GM15510 (cell line): ENCODE results near the gene UBE2F.

Experiments used
- POLR2A ChIP-seq: IDR thresholded peaks from 3 replicates; pipeline ENCODE4 v1.6.1; 2011; ENCODE audit warnings: borderline replicate concordance; ENCODE audit not compliant: insufficient read length; ENCODE audit errors: extremely low read depth

The UBE2F gene

DNA sequence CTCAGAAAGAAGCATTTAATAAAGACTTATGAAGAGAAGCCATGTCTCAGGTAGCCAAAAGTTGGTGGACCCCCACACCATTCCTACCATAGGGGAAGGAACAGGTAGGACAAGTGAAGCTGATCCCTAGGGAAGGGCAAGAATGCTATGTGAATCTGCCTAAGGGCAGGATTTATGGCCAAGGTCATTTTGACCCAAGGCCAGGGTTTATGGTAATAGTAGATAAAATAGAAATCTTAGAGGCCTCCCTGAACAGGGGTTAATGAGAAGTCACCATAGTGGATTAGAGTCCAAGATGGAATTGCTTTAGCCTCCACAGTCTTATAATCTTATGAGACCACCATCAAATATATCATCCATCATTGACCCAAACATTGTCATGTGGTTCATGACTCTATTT, 26.0 kb upstream of the UBE2F start:
- TF ChIP-seq POLR2A: no peak

DNA sequence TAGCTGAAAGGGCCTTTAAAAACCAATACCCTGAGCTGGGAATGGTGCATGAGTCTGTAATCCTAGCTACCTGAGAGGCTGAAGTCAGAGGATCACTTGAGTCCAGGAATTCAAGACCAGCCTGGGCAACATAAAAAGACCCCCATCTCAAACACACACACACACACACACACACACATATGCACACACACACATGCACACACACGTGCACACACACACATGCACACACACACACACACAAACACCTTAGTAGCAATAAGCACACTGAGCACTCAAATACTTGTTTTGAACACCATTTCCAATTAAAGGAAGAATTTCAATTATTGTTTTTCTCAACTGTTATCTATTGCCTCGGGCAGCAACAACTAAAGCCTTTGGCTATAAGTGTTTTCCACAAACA, 25.6 kb upstream of the UBE2F start:
- no peak for TF ChIP-seq POLR2A

DNA sequence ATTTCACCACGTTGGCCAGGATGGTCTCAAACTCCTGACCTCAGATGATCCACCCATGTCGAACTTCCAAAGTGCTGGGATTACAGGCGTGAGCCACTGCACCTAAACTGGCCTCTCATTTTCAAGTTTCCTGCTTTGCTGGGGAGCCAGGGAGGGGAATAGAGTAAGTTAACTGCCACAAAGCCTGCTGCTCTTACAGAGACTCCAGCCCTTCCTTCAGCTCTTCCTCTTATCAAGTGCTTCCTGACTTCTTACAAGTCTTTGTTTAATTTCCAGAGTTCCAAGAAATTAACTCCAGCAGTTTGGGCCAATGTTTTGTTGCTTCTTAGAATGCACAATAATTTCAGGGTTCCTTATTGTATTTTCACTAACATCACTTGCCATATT, 24.3 kb upstream of the UBE2F start:
- TF ChIP-seq POLR2A: no peak

DNA sequence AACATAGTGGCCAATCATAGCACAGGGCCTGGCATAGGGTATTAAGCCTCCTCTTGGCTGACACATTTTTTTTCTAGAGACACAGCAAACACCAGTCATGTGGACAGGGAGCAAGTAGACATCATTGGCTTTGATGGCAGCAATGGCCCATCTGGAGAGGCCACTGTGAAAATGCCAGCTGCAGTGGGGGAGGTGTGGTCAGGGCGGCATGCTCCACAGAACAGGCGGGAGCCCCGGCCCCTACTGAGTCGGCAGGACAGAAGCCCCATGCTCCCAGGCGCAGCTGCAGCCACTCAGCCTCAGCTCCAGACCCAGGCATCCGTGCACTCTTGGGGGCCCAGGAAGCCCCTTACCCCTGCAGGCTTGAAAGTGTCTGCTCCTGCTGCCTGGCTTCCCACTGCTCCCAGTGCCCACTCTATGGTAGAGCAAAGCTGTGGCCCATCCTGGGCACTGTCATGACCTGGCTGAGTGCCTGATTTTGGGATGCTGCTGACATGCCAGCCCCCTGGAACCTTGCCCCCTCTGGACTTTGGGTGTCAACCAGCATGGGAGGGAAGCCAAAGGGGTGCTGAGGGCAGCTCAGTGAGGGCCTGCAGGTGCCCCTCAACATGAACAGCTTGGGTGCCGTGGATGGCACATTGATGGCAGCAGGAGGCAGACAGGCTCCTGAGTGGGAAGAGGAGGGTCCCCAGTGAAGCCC, 23.3 kb upstream of the UBE2F start:
- no peak for TF ChIP-seq POLR2A

DNA sequence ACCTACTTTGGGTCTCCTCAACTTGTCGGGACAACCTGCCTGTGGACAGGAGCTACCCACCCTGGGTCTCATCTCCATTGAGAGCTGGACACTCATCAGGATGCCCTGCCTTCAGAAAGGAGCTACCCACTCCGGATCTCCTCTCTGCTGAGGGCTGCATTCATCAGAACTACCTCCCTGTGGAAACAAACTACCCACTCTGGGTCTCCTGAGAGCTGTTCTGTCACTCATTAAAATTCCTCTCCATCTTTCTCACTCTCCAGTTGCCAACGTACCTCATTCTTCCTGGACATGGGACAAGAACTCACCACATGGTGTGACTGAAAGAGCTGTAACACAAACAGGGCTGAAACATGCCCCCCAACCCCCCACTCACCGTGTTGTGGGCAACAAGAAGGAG, 22.5 kb upstream of the UBE2F start:
- TF ChIP-seq POLR2A: no peak

DNA sequence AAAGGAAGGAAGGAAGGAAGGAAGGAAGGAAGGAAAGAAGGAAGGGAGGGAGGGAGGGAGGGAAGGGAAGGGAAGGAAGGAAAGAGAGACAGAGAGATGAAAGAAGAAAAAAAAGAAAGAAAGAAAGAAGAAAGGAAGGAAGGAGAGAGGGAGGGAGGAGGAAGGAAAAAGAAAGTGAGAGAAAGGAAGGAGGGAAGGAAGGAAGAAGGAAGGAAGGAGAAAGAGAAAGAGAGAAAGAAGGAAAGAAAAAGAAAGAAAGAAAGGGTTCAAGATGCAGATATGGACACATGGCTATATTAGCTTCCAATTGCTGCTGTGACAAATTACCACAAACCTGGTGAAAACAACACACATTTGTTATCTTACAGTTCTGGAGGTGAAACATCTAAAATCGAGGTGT, 20.4 kb upstream of the UBE2F start:
- TF ChIP-seq POLR2A: no peak

GRCh38 chr2:237951878-237952277, 14.9 kb upstream of the UBE2F start:
- TF ChIP-seq POLR2A: no peak

GRCh38 chr2:237952851-237953250, 14.0 kb upstream of the UBE2F start:
- TF ChIP-seq POLR2A: no peak

DNA sequence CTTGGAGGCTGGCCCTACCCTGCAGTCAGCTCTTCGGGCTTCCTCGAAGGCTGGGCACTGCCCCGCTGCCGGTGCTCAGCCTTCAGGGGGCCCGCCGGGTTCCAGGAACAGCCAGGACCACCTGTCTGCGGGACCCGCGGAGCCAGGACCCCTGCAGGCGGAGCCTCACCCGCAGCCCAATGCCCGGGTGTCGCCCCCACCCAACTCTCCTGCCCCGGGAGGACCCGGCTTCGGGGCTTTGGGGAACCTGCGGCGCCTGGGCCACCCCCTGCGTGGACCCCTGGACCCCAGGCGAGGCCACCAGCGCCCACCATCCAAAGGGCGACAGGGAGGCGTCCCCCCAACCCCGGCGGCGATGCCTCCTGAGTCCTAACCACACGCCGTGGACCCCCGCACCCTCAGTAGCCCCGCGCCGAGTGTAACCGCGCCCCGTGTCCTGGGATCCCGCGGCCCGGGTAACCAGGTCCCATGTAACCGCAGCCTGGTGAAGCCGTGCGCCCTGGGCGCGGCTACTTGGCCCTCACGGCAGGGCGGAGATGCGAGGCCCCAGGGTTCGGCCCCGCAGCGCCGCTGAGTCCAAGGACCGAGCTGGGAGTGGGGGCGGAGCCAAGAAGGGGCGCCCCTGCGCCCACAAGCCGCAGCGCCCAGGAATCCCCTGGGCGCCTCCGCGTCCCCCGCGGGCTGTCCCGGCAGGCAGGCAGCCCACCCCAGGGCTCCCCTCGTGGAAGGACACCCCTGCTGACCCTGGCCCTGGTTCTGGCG, 11.0 kb upstream of the UBE2F start:
- no peak for TF ChIP-seq POLR2A

GRCh38 chr2:237956402-237956736, 10.4 kb upstream of the UBE2F start:
- no peak for TF ChIP-seq POLR2A

DNA sequence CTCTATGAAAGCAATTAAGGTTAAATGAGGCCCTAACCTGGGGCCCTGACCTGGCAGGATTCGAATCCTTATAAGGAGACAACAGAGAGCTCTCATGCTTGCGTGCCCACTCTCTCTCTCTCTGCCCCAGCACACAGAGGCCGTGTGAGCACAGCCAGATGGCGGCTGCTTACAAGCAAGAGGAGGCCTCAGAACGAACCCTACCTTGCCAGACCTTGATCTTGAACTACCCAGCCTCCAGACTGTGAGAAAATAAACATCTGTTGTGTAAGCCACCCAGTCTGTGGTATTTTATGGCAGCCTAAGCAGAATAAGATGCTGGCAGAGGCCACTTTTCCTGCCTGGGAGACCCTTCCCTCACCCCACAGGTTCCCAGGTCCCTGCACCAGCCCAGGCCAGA, 5.2 kb upstream of the UBE2F start:
- TF ChIP-seq POLR2A: no peak

DNA sequence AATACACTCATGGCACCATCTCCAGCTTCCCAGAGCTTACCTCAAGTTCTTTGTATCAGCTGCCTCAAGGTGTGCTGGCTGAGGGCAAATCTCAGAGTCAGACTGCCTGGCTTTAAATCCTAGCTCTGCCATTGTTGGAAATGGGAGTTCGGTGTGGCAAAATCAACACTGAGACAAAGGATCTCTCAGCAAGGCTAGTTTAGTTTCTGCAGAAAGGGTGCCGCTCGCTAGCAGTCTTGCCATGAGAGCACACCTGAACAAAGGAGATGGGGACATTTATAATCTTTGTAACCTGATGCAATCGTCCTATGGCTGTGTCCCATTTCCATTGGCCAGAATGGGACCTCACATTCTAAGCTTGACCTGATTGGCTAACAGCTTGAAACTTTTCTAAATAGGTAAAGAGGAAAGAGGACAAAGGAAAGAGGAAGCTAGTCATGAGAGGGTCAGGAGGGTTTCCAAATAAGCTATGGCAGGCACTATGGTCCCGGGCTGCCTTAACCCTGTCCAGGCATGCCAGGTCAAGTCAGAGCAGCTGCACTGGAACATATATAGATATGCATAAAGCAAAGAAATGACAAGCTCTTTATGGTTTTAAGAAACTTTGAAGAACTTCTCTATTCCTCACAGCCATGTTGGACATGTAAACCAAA, 4.3 kb upstream of the UBE2F start:
- no peak for TF ChIP-seq POLR2A

DNA sequence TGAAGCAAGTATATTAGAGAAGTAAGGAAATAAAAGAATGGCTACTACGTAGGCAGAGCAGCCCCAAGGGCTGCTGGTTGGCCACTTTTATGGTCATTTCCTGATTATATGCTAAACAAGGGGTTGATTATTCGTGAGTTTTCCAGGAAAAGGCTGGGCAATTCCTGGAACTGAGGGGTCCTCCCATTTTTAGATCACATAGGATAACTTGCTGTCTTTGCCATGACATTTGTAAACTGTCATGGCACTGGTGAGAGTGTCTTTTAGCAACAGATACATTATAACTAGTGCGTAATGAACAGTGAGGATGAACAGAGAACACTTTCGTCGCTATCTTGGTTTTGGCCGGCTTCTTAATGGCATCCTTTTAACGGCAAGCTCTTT, 2.6 kb upstream of the UBE2F start:
- no peak for TF ChIP-seq POLR2A

- no peak for TF ChIP-seq POLR2A
Observed at GRCh38 chr2:237964578-237965404, 2.0 kb upstream of the UBE2F start.

GRCh38 chr2:237966250-237966564, 607 bp upstream of the UBE2F start:
- no peak for TF ChIP-seq POLR2A
